Muscle of leg (tissue), 9 donors: Measurements from ENCODE around the gene BDKRB1. TPM values are rescaled to one million over a fixed set of nuclear protein-coding genes. Genes with fewer than 3 reads are reported as not detected.

Experiments
- polyA plus RNA-seq, 8 donors: library from polyadenylated mRNA; unstranded; fragments of 120-200 nt; gene quantifications; one replicate each; pipeline versions ENCODE4 v1.2.1 to v1.2.3, GENCODE V29; 2013; ENCODE audit warnings: inconsistent platforms in 1 of 8, low replicate concordance in 1 of 8; ENCODE audit not compliant: insufficient read length in 8 of 8, insufficient read depth in 1 of 8
- total RNA-seq: library from RNA; stranded (reverse); fragments of 120-200 nt; gene quantifications from one replicate; pipeline ENCODE4 v1.2.4, GENCODE V29; 2013

The BDKRB1 gene
- total and polyA plus RNA-seq, 9 donors, result 0.53 to 1.4 (median 0.99) TPM

Other genes starting within 250 kb of the BDKRB1 start
- 14.5 TPM for gene C14orf132, start 216.8 kb upstream of the BDKRB1 start, total RNA-seq
- gene C14orf132, start 216.8 kb upstream of the BDKRB1 start, polyA plus RNA-seq, result 10 to 100 TPM; 13.6 to 26.6 (median 18.8) TPM
- 3.5 TPM for gene BDKRB2, start 51.4 kb upstream of the BDKRB1 start, total RNA-seq
- 1 to 10 TPM; 2.0 to 6.0 (median 3.9) TPM for gene BDKRB2, start 51.4 kb upstream of the BDKRB1 start, polyA plus RNA-seq
- gene ATG2B, start 107.1 kb downstream of the BDKRB1 start, total RNA-seq, result 17.8 TPM
- gene ATG2B, start 107.1 kb downstream of the BDKRB1 start, polyA plus RNA-seq, result 10 to 100 TPM; 12.5 to 17.7 (median 14.4) TPM
- gene GSKIP, start 107.3 kb downstream of the BDKRB1 start, total RNA-seq, result 16.2 TPM
- 10 to 100 TPM; 11.3 to 18.4 (median 15.5) TPM for gene GSKIP, start 107.3 kb downstream of the BDKRB1 start, polyA plus RNA-seq
- 0.31 TPM for gene AK7, start 135.9 kb downstream of the BDKRB1 start, total RNA-seq
- under 1 TPM; 0.23 to 0.74 (median 0.40) TPM for gene AK7, start 135.9 kb downstream of the BDKRB1 start, polyA plus RNA-seq
- gene PAPOLA, start 246.2 kb downstream of the BDKRB1 start, total RNA-seq, result 72.9 TPM
- gene PAPOLA, start 246.2 kb downstream of the BDKRB1 start, polyA plus RNA-seq, result 100 to 1,000 TPM in 2 of 8 donors, 10 to 100 TPM in 6; 85.4 to 111 (median 92.8) TPM